SHP77 treated with DMSO at 0.1 percent for 48 hours (cell line): ENCODE data around the gene ME1.

Experiments
- DNase-seq: peaks from one replicate; lab custom pipeline; 2025; lab: John Stamatoyannopoulos, UW

The ME1 gene

DNA sequence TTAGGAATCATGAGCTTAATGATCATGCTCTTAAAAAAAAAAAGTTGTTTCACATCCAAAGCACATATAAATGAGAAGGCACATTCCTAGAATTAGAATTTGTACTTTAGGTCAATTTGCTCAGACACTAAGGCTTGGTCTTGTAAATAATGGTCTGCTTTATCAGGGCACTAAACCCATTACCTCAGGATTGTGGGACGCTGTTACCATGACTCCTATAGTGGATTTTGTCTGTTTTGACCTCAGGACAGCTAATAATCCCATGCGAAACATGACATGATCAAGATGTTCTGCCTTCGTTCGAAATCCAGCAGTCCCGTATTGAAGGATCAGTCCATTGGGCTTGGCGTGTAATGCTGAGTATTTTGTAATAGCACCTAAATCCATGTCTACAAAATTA lies 240.2 kb downstream of the ME1 start:
- no peak for DNase-seq

- no peak for DNase-seq
These were observed 242.3 kb downstream of the ME1 start for GRCh38 chr6:83188501-83188900.

DNA sequence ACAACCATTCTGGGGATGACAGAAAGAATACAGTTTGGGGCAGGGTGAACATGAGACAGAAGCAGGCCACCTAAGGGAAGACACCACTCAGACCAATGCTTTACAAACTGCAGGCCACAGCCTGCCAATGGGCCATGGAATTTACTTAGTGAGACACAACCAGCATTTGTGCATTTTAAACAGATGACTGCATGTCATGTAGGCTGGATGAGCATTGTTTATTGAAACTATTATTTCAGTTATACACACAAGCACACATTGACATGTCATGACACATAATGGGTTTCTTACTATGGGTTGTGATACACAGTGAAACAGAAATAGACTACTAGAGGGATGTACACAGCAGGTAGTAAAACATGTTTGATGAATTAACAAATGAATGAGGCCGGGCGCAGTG lies 245.8 kb downstream of the ME1 start:
- no peak for DNase-seq

DNA sequence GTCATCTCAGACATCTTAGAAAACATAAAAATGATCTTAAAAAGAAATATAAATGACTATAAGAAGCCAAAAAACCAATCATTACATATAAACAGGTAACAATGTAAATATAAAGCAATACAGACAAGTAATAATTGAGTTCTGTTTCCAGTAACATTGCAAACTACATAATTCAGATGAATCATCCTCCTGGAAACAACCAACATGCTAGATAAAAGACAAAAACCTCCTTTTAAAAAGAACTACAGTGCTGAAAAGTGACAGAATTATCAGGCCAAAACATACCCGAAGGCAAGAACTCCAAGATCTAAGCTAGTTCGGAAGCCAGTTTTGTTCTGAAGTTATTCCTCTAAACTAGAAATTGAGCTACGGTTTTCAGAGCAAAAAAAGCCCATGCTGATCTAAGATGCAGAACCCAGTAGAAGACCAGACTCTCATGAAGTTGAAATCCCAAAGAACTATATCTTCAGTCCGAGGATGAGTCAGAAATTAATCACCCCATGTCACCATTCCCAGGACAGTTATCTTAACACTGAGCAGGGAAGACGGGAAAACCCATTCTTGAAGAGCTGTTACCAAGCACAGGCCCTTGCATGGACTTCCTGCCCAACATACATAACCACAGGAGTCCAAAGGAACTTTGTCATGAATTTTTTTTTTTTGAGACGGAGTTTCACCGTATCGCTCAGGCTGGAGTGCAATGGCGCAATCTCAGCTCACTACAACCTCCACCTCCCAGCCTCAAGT lies 247.6 kb downstream of the ME1 start:
- no peak for DNase-seq

DNA sequence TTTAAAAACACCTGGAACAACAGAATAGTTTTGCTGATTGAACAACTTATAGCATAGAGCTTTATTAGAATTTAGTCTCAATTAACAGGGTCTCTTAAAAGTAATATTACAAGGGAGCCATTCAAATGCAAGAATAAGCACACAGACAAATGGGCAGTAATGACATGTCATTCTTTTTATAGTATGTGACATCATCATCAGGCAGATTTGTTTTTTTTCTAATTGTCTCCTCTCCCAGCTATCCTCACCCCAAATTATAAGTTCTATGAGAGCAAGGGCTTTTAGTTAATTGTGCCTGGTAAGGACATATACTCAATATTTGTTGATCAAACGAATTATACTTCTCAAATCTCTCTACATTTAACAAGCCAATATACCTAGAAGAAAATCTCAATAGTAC lies 248.7 kb downstream of the ME1 start:
- no peak for DNase-seq

DNA sequence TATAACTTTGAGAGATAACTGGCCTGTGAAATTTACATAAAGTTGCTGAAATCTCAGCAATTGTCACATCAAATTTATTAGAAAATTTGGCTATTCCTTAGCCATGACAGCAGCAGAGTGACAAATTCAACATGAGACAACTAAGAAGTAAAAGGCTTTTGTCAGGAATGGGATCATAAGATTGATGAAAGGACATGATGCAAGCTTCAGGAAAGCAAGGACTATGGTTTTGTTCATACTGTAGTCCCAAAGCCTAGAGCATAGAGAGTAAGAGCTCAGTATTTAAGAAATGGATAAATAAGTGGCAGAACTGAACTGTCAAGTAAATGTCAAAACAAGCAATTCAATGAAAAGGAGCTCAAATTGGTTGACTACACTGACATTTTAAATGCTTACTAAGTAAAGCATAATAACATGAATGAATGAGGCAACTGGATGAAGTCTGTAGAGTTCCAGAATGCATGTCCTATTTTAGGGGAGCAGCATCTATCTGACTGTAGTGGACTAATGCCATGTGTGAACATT lies 250.4 kb downstream of the ME1 start:
- no peak for DNase-seq

DNA sequence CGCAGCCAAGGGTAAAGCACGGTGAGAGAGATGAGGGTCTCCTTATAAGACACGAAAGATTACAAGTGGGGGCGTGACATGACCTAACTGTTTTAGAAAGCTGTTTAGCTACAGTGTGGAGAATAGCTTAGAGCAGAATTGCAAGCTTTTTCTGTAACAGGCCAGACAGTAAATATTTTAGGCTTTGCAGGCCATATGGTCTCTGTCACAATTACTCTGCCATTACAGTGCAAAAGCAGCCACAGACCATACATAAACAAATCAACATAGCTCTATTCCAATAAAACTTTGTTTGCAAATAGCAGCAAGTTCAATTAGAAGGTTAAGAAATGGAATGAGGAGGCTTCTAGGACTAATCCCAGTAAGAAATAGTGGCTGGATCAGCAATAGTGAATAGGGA lies 254.6 kb downstream of the ME1 start:
- DNase-seq = no peak

DNA sequence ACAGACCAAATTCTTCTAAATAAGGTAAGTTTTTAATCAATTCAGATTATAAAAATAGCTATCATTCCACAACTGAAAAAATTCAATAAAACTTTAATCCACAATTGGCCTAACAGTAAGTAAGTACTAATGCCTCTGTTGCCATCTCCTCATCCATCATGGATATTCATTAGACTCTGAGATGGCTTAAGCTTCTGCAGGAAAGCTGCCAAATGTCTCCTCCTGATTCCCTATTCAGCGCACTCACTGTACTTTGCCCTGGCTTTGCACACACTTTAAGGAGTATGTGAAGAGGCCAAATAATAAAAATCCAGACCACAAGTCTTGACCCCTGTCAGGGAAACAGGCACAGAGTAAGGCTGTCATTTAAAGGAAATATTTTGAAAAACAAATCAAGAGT lies 261.3 kb downstream of the ME1 start:
- DNase-seq = no peak

DNA sequence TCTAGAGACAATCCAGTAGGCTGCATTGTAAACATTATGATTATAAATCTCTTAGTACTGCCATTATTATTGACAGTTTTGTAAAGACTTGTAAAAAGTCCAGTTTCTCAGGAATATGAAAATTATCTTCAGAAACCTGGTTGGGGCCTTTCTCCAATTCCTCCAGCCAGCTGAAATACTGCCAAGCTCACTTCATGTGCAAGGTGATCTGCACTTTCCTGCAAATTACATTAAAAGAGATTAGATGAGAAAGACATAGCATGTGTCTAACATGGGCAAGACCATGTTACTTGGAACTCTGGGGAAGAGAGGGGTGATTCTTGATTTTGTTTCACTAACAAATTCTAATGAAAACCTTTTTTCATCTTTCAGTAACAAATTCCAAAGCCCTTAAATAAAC lies 261.7 kb downstream of the ME1 start:
- no peak for DNase-seq

- no peak for DNase-seq
These were observed 262.3 kb downstream of the ME1 start for GRCh38 chr6:83168556-83168955.

- DNase-seq = no peak
These were observed 263.0 kb downstream of the ME1 start for GRCh38 chr6:83167726-83168278.
